Cardiac fibroblast (primary cell): ENCODE results near the gene MAMLD1.
A peak's percentile ranks its signal among the peaks of the same experiment; 100 is the strongest.

Experiments
- DNase-seq, 2 donors: peaks; one replicate each; pipeline versions ENCODE4 v3.0.0 to v3.0.0-alpha.2; 2010; ENCODE audit warnings: low read depth in 2 of 2
- H3K4me3 ChIP-seq, 2 donors: replicated peaks in 1 of 2; 1 replicate in 1 of 2; 2 replicates in 1 of 2; pipeline ENCODE4 v1.5.1; 2011; ENCODE audit warnings: low read depth in 2 of 2, low read length in 2 of 2, mild to moderate bottlenecking in 2 of 2, moderate library complexity in 1 of 2
- CTCF ChIP-seq: IDR thresholded peaks from one replicate; pipeline ENCODE4 v1.5.1; 2011; ENCODE audit warnings: low read depth, mild to moderate bottlenecking, low read length, inconsistent platforms

MAMLD1 gene

GRCh38 chrX:150547375-150548115 lies 184.4 kb downstream of the MAMLD1 start:
- peak; percentile 34 to 70 for DNase-seq
- H3K4me3 ChIP-seq, result peak overlapping the region; percentile 21 to 34
- TF ChIP-seq CTCF, result no peak

GRCh38 chrX:150548251-150548650 lies 185.1 kb downstream of the MAMLD1 start:
- no peak for TF ChIP-seq CTCF
- no peak for DNase-seq
- no peak overlapping the region for H3K4me3 ChIP-seq

- H3K4me3 ChIP-seq, result no peak overlapping the region
- peak; percentile 18 to 52 for DNase-seq
- no peak for TF ChIP-seq CTCF
Measured at GRCh38 chrX:150548684-150549083, 185.6 kb downstream of the MAMLD1 start.

DNA sequence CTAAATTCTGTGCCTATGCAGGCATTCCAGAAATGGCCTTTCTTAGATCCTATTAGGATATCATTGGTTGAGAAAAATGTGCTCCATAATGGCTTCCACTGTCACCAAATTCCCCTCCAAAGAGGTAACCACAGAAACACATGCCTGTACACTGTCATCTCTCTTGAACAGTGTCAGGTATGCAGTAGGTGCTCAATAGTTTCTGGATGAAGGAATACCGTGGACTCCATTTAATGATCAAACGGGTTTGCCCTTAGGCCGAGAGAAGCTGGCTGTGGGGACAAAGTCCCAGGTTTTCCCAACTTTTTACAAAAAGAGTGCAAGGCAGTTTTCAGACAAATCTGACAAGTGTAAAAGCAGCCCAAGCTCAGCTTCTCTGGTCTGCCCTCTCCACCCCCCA lies 188.8 kb downstream of the MAMLD1 start:
- no peak overlapping the region for H3K4me3 ChIP-seq
- no peak for TF ChIP-seq CTCF
- DNase-seq, result no peak

- no peak for DNase-seq
- no peak for TF ChIP-seq CTCF
- H3K4me3 ChIP-seq, result no peak overlapping the region
Measured at GRCh38 chrX:150558424-150558823, 195.3 kb downstream of the MAMLD1 start.
